ENCODE data around the gene TIMM22.
A peak's percentile ranks its signal among the peaks of the same experiment; 100 is the strongest.
"Not testable (repeated sequence)": the region's sequence is repeated elsewhere in the genome, so short reads cannot be mapped to it uniquely, and the experiment has no call there.

The TIMM22 gene

GRCh38 chr17:1040216-1040600, 43.3 kb downstream of the TIMM22 start:
- peak; percentile 21 for DNase-seq

DNA sequence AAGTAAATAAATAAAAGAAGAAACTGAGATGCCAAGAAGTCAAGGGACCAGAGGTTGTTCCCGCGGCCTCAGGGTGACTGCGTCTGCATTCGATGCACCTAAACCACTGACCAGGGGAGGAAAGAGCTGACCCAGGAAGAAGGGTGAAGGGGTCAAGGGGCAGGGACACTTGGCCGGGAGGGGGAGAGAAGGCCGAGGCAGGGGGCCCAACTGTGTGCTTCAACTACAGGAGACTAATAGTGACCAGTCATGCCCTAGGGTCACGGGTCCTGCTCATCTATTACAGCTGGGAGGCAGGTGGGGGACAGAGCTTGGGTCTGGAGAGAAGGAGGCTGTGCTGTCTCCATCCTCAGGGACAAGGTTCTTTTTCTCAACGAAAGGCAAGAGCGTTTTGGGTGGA, 44.8 kb downstream of the TIMM22 start:
- no peak for DNase-seq

DNA sequence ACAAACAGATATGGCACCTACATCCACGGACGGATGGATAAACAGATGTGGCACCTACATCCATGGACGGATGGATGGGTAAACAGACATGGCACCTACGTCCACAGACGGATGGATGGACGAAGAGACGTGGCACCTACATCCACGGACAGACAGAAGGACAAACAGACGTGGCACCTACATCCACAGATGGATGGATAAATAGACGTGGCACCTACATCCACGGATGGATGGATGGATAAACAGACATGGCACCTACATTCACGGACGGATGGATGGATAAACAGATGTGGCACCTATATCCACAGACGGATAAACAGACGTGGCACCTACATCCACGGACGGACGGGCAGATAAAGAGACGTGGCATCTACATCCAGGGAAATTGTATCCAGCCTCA, 45.6 kb downstream of the TIMM22 start:
- DNase-seq = no peak

GRCh38 chr17:1043601-1044251, 46.8 kb downstream of the TIMM22 start:
- no peak for DNase-seq

- DNase-seq = not testable (repeated sequence)
Measured at GRCh38 chr17:1044387-1045009, 47.6 kb downstream of the TIMM22 start.

DNA sequence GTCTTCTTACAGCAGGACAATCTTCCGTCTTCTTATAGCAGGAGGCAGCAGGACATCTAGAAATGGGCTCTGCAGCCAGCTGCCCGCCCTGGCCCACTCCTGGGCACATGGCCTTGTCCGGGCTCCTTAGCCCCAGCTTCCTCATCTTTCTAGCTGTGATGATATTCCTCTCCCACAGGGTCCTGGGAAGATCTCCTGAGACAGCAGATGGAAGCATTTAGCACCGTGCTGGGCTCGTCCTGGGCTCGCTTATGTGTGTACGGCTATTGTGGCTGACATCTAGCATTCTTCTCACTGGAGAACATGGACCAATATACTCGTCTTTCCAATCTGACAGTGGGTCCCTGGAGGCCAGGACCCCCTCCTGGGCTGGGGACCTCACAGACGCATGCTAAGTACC, 48.5 kb downstream of the TIMM22 start:
- no peak for DNase-seq

DNA sequence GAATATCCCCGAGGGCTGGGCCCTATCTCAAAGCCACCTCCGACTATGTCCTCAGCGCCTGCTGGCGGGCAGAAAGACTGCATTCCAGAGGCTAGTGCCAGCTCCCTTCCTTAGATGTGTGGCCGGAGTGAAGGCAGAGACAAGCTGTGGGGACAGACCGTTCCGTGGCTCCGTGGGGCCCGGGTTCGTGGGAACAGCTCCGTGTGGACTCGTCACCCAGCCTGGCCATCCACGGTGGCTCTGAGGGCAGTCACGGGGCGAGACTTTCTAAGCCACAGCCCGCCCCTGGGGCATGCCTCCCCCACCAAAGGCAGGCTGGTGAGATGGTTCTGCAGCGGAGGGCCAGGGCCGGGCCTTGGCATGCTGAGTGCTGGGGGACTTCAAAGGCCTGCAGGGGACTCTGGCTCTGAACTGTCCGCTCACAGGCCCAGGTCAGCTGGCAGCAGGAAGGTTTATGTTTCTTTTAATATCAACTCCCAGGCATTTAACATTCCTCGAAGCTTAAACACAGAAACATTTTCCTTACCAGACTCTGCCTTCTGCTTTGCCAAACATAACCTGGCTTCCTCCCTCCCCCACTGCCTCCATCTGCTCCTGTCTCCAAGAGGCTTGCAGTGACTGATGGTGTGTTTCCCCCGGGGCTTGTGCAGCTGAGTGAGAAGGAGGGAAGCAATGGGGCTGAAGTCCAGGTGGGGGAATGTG, 50.4 kb downstream of the TIMM22 start:
- DNase-seq = no peak

DNA sequence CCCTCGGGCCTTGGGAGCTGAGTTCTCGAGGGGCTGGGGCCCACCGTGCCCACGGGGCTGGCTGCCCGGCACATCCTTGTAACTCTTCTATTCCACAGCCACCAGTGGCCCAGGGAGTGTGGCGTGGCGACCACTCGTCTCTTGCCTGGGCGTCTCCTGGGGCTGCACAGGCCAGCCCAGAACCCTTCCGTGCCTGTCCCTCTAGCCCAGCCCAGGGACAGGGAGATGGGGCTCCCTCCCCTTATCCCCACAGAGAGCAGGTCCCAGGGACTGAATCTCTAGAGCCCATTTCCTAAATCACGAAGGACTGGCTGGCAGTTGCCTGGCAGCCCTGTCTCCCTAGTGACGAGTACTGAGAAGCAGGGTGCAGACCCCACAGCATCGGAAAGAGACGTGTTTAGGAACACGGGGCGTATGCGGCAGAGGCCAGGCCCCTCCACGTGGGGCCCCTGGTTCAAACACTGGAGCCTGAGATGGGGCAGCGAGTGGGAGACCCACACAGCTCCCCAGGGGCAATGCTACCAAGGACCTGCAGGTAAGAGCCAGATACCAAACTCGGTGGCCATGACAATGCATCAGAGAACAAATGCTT, 51.0 kb downstream of the TIMM22 start:
- DNase-seq = no peak

DNA sequence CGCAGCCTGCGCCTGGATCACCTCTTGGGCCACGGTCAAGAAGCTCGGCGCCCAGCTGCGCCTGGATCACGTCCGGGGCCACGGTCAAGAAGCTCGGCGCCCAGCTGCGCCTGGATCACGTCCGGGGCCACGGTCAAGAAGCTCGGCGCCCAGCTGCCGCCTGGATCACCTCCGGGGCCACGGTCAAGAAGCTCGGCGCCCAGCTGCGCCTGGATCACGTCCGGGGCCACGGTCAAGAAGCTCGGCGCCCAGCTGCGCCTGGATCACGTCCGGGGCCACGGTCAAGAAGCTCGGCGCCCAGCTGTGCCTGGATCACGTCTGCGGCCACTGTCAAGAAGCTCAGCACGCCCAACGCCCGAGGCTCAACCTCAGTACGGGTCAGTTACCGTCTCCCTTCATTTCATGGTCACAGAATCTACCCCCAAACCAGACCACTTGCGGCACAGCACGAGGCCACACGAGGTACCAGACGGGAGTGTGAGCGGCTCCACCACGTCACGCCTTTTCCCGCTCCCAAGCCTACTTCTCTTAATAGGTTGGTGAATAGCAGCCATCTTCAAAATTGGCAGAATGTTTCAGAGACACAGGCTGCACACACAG, 51.7 kb downstream of the TIMM22 start:
- not testable (repeated sequence) for DNase-seq

- no peak for DNase-seq
Measured at GRCh38 chr17:1049446-1050225, 52.7 kb downstream of the TIMM22 start.

DNA sequence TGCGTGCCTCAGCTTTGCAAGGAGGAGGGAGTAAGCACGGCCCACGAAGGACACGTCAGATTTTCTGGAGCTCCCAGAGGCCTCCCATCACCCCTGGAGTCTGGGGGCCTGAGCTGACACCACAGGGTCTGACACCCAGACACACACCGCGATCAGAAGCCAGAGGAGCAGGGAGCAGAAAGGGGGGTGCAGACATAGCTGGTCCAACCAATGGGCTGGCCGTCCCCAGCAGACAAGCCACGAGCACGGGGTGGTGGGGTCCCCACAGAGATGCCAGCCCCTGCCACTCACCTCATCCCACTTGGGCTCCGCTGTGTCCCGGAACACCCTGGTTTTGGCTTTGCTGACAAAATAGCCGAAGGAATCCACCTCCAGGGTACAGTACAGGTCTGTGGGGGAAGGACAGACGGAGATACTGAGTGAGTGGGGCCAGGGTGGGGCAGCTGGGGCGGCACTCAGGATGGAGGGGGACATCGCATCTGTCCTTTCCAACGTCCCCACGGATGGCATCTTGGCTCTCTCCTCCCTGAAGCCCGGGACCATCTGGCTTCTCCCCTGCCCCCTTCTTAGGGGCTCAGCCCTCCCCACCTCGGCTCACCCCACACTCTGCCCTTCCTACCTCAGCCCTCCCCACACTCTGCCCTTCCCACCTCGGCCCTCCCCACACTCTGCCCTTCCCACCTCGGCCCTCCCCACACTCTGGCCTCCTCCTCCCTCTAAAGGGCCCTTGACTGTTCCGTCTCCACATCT, 53.5 kb downstream of the TIMM22 start:
- no peak for DNase-seq

DNA sequence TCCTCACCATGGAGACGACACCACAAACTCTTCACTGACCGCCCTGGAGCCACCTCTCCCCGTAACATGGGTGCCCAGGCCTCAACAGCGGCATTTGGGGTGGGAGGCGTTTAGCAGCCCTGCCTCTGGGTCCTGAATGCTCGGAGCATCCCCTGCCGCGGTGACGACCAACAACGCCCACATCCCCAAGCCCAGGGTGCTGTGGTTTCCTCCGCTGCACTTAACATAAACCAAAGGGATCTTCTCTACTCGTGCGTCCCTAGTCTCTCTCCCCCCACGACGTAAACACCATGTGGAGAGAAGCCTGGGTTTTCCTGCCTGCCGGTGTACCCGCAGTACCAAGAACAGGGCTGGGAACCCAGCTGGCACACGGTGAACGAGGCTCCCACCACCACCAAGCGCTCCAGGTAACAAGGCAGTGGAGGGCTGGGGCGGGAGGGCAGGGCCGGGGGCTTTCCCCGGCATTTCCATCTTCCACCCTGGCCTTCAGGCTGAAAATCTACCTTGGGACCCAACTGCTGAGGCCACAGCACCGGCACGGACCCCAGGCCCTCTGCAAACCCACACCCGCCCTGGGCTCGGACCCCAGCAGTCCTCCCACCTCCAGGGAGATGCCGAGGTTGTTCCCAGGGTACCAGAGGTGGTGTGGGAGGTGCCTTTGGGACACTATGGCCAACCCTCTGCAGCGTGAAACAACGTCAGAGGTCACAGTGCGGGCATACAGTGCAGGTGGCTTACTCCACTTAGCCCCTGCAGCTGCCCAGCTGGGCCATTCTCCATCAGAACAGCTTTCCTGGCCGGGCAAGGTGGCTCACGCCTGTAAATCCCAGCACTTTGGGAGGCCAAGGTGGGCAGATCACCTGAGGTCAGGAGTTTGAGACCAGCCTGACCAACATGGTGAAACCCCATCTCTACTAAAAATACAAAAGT, 54.3 kb downstream of the TIMM22 start:
- no peak for DNase-seq
